GM12873 (cell line): Measurements from ENCODE around the gene FAM187B.
A peak's percentile ranks its signal among the peaks of the same experiment; 100 is the strongest.

ENCODE experiments used
- TF ChIP-seq, protein P1 (sequence below): IDR thresholded peaks from 2 replicates; pipeline ENCODE4 v1.5.1; 2012; ENCODE audit warnings: low read depth, mild to moderate bottlenecking, moderate library complexity, low read length, control low read depth; ENCODE audit not compliant: insufficient read depth; ENCODE audit errors: missing control alignments

The FAM187B gene

DNA sequence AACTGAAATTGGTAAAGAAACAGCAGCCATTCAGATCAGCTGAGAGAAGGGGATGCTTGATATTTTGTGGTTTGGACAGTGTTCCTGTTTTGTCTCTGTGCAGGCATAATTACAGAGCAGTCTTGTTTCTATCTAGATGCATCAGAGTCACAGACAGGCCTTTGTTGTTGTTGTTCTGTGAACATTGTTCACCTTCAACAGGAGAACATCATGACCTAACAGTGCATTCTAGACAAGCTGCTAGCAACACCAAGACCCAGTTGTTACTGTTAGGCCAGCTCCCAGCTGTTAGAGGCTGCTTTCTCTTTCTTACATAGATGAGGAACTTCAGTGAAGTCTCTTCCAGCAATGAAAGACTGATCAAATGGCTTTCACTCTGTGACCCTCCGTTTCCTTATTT is 11.8 kb upstream of the FAM187B start:
- TF ChIP-seq, protein P1, sequence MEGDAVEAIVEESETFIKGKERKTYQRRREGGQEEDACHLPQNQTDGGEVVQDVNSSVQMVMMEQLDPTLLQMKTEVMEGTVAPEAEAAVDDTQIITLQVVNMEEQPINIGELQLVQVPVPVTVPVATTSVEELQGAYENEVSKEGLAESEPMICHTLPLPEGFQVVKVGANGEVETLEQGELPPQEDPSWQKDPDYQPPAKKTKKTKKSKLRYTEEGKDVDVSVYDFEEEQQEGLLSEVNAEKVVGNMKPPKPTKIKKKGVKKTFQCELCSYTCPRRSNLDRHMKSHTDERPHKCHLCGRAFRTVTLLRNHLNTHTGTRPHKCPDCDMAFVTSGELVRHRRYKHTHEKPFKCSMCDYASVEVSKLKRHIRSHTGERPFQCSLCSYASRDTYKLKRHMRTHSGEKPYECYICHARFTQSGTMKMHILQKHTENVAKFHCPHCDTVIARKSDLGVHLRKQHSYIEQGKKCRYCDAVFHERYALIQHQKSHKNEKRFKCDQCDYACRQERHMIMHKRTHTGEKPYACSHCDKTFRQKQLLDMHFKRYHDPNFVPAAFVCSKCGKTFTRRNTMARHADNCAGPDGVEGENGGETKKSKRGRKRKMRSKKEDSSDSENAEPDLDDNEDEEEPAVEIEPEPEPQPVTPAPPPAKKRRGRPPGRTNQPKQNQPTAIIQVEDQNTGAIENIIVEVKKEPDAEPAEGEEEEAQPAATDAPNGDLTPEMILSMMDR, result no peak

DNA sequence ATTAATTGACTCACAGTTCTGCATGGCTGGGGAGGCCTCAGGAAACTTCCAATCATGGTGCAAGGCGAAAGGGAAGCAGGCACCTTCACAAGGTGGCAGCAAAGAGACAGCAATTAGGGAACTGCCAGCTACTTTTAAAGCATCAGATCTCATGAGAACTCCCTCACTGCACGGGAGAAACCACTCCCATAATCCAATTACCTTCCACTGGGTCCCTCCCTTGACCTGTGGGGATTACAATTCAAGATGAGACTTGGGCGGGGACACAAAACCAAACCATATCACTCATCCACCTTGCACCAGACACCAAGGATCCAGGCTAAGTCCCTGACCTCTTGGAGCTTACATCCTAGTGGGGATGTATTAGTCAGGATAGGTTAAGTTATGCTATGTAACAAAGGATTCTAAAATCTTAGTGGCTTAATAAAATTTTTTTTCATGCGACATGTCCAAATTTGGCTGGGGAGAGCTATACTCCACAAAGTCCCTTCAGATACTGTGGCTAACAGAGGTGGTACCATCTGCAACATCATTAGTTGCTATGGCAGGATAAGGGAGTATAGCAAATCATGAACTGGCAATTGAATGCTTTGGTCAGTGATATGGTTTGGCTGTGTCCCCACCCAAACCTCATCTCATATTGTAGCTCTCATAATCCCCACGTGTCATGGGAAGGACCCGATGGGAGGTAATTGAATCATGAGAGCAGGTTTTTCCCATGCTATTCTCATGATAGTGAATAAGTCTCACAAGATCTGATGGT is 8.3 kb upstream of the FAM187B start:
- TF ChIP-seq, protein P1, result peak; percentile 42

DNA sequence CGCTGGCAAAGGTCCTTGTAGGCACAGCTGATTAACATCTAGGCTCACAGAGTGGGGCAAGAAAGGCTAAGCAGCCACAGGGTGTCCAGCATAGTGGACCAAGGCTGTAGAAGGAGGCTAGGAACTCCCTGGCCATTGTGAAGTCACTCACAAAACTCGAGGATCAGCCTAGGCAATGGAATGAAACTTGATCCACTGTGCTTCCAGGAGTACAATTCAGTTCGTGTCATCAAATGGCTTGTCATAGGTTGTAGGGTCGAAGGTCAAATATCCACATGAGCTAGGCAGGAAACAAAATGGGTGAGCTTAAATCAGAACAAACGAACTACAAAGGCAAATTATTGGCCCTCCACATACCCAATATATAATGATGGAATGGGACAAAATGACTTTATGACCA is 4.4 kb upstream of the FAM187B start:
- TF ChIP-seq, protein P1, result no peak

DNA sequence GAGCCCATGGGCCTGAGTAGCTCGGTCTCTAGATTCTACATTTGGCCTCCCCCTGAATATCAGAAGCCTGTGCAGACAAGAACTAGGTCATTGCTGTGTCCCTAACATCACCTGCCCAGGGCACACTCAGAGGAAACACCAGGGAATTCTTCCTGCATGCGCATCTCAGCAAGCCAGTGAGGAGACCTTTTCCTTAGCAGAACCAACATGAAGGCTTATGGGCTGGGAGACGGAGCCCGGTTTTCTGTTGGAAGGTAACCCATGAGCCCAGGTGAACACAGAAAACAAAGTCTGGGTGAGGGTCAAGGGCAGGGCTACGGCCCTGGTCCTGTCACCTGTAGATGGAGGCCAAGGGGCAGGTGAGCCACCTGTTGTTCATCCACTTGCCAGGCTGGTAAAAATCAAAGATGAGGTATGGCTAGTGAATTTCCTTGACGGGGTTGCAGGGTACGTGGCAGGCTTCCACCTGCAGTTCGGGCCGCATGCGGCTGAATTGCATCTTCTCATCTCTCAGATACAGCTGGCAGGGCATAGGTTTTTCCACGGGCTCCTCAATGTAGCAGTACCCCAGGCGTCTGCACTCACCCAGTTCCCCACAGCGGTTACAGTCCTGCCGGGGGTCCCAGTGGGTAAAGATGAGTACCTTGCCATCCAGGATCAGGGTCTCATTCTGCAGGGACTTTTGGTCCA is 3.6 kb upstream of the FAM187B start:
- TF ChIP-seq, protein P1, result no peak

DNA sequence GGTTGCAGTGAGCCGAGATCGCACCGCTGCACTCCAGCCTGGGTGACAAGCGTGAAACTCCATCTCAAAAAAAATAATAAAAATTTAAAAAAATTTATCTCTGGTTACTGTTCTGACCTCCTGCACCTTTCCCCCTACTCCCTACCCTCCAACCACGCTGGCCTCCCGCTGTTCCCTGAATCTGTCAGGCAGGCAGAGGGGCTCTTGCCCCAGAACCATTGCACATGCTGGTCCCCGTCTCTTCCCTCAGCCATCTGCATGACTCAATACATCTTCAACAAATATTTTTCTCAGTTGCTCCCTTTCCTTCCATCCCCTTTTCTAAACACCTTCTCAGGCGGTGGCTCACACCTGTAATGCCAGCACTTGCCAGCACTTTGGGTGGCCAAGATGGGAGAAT is 1.1 kb upstream of the FAM187B start:
- TF ChIP-seq, protein P1, result no peak

DNA sequence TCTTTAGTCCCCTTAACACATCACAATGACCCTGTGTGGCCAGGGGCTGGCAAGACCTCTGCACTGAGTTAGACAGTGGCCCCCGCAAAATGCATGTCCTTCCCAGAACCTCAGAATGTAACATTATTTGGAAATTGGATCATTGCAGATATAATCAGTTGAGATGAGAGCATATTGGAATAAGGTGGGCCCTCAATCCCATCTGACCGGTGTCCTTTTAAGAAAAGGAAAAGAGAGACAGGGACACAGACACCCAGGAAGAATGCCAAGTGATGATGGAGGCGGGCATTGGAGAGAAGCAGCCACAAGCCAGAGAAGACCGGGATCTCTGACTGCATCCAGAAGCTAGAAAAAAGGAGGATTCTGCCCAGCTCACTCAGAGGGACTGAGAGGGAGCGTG is 1.8 kb downstream of the FAM187B start:
- TF ChIP-seq, protein P1, result no peak

DNA sequence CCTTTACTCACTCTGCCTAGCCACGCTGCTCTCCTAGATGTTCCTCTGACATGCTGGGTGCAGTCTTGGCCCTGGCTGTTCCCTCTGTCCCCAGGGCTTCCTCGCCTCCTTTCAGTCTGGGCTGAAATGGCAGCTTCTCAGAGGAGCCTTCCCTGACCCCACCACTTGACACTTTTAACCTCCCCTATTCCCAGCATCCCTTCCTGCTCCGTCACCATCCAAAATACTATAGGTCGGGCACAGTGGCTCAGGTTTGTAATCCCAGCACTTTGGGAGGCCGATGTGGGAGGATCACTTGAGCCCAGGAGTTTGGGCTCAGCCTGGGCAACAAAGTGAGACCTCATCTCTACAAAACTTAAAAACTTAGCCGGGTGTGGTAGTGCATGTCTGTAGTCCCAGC is 2.6 kb downstream of the FAM187B start:
- TF ChIP-seq, protein P1, result no peak
